Measurements from ENCODE around the gene PHF10. TPM values are rescaled to one million over a fixed set of nuclear protein-coding genes. Genes with fewer than 3 reads are reported as not detected.

PHF10 gene
- total RNA-seq, 4 donors from 2014 or later = 25.8 to 67.9 (median 31.5) TPM

DNA sequence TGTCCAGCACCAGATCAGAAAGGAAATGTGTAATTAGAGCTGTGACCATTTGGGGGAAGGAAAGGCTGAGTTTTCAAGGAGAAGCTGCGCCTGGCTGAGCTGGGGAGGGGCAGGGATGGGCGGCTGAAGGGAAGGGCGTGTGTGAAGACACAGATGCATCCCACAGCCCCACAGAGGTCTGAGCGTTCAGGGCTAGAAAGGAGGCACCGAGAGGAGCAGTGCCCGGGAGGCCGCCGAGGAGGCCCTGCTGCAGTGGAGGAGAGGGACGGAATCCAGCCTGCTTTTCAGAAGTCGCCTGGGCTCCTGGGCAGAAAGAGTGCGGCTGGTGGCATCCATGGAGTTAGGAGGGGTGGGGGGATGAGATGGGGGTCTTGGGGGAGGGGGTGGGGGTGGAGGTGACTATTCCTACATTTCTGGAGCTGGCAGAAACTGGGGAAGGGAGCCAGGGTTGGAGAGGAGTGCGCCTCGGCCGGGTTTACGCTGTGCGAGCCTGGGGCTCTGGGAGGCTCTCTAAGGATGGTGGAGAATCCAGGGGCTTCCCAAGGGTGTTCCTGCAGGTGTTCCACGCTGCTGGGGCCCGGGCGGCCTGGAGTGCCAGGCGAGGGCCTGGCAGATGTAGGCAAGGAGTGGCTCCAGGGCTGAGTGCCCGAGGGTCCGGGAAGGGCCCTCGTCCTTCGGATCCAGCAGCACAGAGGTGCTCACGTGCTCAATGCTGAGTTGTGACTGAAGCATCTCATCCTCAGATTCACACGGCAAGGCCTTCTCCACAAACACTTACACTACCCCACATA, 64.3 kb downstream of the PHF10 start:
- intact Hi-C loops (cut with DNase I) = no loop called here
- Histone ChIP-seq H3K9me3 (no peaks in the 10 kb centered on the region), H3K4me3 (no peak overlapping the region), H3K27ac (no peak overlapping the region), H3K36me3 (peaks cover 19 to 90% (median 29%) of the 10 kb centered on the region in 3 donors), H3K4me1 (peaks cover 5 to 10% (median 5%) of the 10 kb centered on the region in 3 donors), H3K27me3 (no peaks in the 10 kb centered on the region)
- WGBS, 2 donors = 88 to 100% methylated on average over 3 to 23 of the region's 26 CpGs
- DNase-seq = no peak
- TF ChIP-seq CTCF (IDR thresholded peaks at IDR 0.05) = no peak
- no peak for TF ChIP-seq POLR2A (IDR thresholded peaks at IDR 0.05)

- Histone ChIP-seq H3K36me3 (peaks cover 17 to 62% (median 19%) of the 10 kb centered on the region in 3 donors), H3K27ac (no peak overlapping the region), H3K4me1 (peaks cover 5 to 17% (median 5%) of the 10 kb centered on the region in 3 donors), H3K27me3 (no peaks in the 10 kb centered on the region), H3K4me3 (no peak overlapping the region), H3K9me3 (no peaks in the 10 kb centered on the region)
- WGBS, 2 donors = 94 to 100% methylated on average over 3 to 8 of the region's 13 CpGs
- no peak for DNase-seq
- TF ChIP-seq POLR2A (IDR thresholded peaks at IDR 0.05) = no peak
- TF ChIP-seq CTCF (IDR thresholded peaks at IDR 0.05) = no peak
- intact Hi-C loops (cut with DNase I) = no loop called here
Measured at GRCh38 chr6:169657284-169657610, 67.1 kb downstream of the PHF10 start.

DNA sequence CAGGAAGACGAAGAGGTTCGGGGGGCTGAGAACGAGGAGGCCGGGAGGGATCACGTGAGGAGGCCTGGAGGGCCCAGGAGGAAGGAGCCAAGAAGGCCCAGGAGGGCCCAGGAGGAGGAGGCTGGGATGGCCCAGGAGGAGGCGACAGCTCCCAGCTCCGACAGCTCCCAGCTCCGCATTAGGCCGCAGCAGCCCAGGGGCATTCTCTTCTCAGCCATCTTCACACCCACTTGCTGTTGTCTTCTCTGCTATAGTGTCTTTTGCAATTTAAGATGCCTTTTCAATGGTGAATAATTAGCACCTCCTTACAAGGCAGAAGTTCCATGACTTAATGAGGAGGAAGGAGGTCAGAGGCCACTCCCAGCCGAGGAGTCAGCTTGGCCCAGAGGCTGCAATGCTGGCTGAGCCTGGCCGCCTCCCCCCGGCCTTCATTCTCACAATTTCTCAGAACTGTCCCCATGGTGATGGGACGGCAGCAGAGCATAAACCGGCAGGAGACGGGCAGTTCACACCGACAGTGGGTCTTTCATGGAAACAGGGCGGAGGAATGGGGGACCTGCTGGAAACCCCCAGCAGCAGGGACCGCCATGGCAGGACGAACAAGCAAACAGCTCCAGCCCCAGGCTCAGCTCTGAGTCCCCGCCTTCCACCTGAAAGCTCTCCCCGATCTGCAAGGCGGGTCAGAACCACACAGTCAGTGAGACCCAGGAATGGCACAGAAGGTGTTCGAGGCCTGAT, 67.6 kb downstream of the PHF10 start:
- intact Hi-C loops (cut with DNase I) = no loop called here
- DNase-seq = no peak
- Histone ChIP-seq H3K27me3 (no peaks in the 10 kb centered on the region), H3K36me3 (peaks cover 17 to 58% (median 19%) of the 10 kb centered on the region in 3 donors), H3K9me3 (no peaks in the 10 kb centered on the region), H3K4me1 (peaks cover 5 to 17% (median 5%) of the 10 kb centered on the region in 3 donors), H3K27ac (no peak overlapping the region), H3K4me3 (no peak overlapping the region)
- WGBS, 2 donors = 91 to 93% methylated on average over 21 to 22 of the region's 23 CpGs
- TF ChIP-seq CTCF (IDR thresholded peaks at IDR 0.05) (no peak), POLR2A (IDR thresholded peaks at IDR 0.05) (no peak)

DNA sequence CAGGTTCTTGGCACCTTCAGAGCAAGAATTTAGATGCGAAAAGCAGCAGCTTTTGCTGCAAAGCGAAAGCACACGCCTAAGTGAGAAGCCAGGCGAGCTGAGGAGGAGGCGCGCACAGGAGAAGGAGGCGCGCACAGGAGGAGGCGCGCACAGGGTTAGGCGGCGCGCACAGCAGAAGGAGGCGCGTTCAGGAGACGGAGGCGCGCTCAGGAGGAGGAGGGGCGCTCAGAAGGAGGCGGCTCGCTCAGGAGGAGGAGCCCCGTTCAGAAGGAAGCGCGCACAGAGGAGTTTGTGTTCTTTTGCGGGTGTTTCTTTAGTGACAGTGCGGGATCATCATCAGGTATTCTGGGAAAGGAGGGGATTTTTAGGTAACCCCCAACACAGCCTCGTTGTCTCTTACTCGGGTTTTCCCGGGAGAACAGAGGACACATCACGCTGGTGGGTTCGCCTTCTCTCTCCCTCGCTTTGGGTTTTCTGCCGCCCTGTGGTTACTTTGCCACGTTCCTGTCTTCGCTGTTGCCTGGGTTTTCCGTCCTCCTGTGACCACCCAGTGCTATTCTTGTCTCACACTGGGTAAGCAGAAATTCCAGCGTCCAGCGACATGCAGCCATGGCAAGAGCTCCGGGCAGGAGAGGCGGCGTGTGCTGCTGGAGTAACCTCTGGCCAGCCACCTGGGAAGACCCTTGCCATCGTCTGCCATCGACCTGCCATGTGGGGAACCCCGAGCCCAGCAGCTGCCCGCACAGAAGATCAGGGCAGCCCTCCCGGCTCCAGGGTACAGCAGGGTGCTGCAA, 69.5 kb downstream of the PHF10 start:
- Histone ChIP-seq H3K27me3 (no peaks in the 10 kb centered on the region), H3K4me1 (peaks cover 5 to 17% (median 5%) of the 10 kb centered on the region in 3 donors), H3K36me3 (peaks cover 3 to 46% (median 13%) of the 10 kb centered on the region in 3 donors), H3K27ac (peak overlapping the region; percentile 66 to 88 (median 81)), H3K4me3 (peak overlapping the region; percentile 30 to 61 (median 54)), H3K9me3 (no peaks in the 10 kb centered on the region)
- WGBS, 2 donors = 63 to 66% methylated on average over 27 to 42 of the region's 46 CpGs
- TF ChIP-seq CTCF (IDR thresholded peaks at IDR 0.05) = peak in 3 of 6 experiments; percentile 37 to 45 (median 44)
- peak in 1 of 4 donors; percentile 46 for TF ChIP-seq POLR2A (IDR thresholded peaks at IDR 0.05)
- intact Hi-C loops (cut with DNase I) = no loop called here
- no peak for DNase-seq

Other genes with a start within 250 kb of the PHF10 start
- 10 to 100 TPM; 12.4 to 38.7 (median 27.6) TPM for gene WDR27, start 22.5 kb downstream of the PHF10 start, total RNA-seq
- 10 to 100 TPM; 14.8 to 29.0 (median 21.7) TPM for gene C6orf120, start 22.4 kb downstream of the PHF10 start, total RNA-seq
- 1 to 10 TPM in 3 of 4 donors, under 1 TPM in 1; 0.94 to 3.1 (median 1.4) TPM for gene DYNLT2, start 27.1 kb upstream of the PHF10 start, total RNA-seq
- 10 to 100 TPM; 10.3 to 21.4 (median 17.6) TPM for gene ERMARD, start 27.1 kb upstream of the PHF10 start, total RNA-seq